Omental fat pad (tissue), 4 donors: ENCODE results near the gene SENP5. TPM values are rescaled to one million over a fixed set of nuclear protein-coding genes. Genes with fewer than 3 reads are reported as not detected.

Experiments used
- ATAC-seq: fragments of 150-250 bp; one replicate; pipeline ENCODE4 v1.9.1; 2016; ENCODE audit warnings: mild to moderate bottlenecking, moderate library complexity; ENCODE audit not compliant: low FRiP score
- DNase-seq: peaks from one replicate; pipeline ENCODE4 v3.0.0-alpha.2; 2019; ENCODE audit warnings: low spot score
- CTCF ChIP-seq, 3 donors: fragments of 450-650 bp; IDR thresholded peaks; one replicate each; pipeline ENCODE4 v1.5.1; 2016 to 2017; ENCODE audit warnings: antibody characterized with exemption in 3 of 3, mild to moderate bottlenecking in 3 of 3, moderate library complexity in 2 of 3
- total RNA-seq, 4 donors: library from RNA; depleted of rRNA; stranded (reverse); fragments of >200 nt; gene quantifications; one replicate each; pipeline ENCODE4 v1.1.0, GENCODE V29; 2016

SENP5 gene
- total RNA-seq, 4 donors from 2014 or later, result 31.3 to 69.9 (median 41.3) TPM

GRCh38 chr3:196896229-196896628 lies 28.5 kb downstream of the SENP5 start:
- no peak for ATAC-seq
- no peak for DNase-seq
- no peak for TF ChIP-seq CTCF (IDR thresholded peaks at IDR 0.05)

GRCh38 chr3:196901768-196902167 lies 34.0 kb downstream of the SENP5 start:
- DNase-seq (no peak), ATAC-seq (no peak)
- TF ChIP-seq CTCF (IDR thresholded peaks at IDR 0.05), result no peak

- no peak for DNase-seq
- no peak for TF ChIP-seq CTCF (IDR thresholded peaks at IDR 0.05)
- ATAC-seq, result no peak
Measured at GRCh38 chr3:196902296-196902695, 34.6 kb downstream of the SENP5 start.

- no peak for DNase-seq
- TF ChIP-seq CTCF (IDR thresholded peaks at IDR 0.05), result no peak
- no peak for ATAC-seq
Measured at GRCh38 chr3:196903740-196904139, 36.0 kb downstream of the SENP5 start.

- TF ChIP-seq CTCF (IDR thresholded peaks at IDR 0.05), result no peak
- ATAC-seq (no peak), DNase-seq (no peak)
Measured at GRCh38 chr3:196914866-196915265, 47.1 kb downstream of the SENP5 start.

GRCh38 chr3:196915375-196915774 lies 47.7 kb downstream of the SENP5 start:
- DNase-seq, result no peak
- ATAC-seq, result no peak
- no peak for TF ChIP-seq CTCF (IDR thresholded peaks at IDR 0.05)

- TF ChIP-seq CTCF (IDR thresholded peaks at IDR 0.05), result no peak
- no peak for DNase-seq
- no peak for ATAC-seq
Measured at GRCh38 chr3:196916221-196916620, 48.5 kb downstream of the SENP5 start.
